DMS53 treated with DMSO at 0.1 percent for 48 hours (cell line): Measurements from ENCODE around the gene CDKN2D.
"Not testable (repeated sequence)": the region's sequence is repeated elsewhere in the genome, so short reads cannot be mapped to it uniquely, and the experiment has no call there.

Source experiments
- DNase-seq: peaks from one replicate; lab custom pipeline; 2025; ENCODE audit not compliant: unreplicated experiment; lab: John Stamatoyannopoulos, UW

The CDKN2D gene

DNA sequence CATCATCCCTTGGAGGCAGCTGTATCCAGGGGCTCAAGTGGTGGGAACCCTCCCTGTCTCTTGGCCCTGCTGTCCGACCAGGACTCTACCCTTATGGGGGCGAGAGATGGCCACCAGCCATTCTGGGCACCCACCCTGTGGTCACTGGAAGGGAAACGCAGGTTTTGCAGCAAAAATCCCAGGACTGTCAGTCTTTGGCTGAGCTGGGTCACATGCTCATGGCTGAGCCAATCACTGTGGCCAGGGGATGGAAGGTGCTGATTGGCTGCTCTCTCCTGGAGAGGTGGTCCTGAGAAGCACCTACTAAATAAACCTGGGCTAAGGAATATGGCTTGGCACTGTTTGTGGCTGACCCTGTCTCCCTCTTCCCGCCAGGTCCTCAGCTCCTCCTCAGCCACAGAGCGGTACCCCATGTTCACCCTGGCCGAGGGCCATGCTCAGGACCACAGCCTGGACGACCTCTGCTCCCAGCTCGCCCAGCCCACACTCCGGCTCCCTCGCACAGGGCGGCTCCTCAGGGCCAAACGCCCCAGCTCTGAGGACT is 16.2 kb downstream of the CDKN2D start:
- DNase-seq: no peak

DNA sequence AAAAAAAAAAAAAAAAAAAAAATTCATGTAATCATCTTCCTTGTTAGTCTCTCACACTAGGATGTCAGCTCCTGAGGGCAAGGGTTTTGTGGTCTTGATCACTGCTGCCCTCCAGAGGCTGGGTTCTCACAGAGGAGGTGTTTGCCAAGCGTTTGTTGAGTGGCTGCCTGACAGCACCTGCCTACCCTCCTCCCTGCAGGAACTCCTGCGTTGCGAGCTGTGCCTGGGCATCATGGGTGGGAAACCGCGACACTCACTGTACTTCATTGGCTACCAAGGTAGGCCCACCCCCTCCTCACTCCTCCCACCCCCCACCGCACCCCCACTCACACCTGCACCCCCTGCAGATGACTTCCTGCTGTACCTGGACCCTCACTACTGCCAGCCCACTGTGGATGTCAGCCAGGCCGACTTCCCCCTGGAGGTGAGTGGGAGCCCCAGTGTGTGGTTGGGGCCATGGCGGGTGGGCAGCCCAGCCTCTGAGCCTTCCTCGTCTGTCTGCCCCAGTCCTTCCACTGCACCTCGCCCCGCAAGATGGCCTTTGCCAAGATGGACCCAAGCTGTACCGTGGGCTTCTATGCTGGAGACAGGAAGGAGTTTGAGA is 17.0 kb downstream of the CDKN2D start:
- peak; percentile 14 for DNase-seq

DNA sequence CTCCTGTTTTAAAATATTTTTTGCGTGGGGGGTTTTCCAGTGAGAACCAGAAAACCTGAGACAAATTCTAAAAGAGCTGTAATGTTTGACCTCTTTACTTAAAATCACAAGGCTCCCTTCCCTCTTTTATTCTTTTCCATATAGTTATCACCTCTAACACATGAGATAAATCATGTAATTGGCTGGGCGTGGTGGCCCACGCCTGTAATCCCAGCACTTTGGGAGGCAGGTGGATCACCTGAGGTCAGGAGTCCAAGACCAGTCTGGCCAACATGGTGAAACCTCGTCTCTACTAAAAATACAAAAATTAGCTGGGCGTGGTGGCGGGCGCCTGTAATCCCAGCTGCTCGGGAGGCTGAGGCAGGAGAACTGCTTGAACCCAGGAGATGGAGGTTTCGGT is 17.8 kb downstream of the CDKN2D start:
- not testable (repeated sequence) for DNase-seq

DNA sequence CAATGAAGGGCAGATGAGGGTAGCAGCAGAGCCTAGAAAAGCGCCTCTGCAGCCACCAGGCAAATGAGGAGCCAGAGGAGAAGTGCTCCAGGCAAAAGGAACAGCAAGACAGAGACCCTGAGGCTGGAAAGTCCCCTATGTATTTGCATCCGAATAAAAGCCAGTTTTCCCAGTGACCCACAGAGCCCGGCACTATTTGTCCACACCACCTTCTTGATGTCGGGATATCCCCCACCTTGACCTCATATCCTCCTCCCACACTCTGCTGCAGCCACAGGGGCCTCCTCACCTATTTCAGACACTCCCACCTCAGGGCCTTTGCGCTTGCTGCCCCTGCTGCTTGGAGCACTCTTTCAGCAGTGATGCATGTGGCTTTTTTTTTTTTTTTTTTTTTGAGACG is 18.4 kb downstream of the CDKN2D start:
- no peak for DNase-seq

DNA sequence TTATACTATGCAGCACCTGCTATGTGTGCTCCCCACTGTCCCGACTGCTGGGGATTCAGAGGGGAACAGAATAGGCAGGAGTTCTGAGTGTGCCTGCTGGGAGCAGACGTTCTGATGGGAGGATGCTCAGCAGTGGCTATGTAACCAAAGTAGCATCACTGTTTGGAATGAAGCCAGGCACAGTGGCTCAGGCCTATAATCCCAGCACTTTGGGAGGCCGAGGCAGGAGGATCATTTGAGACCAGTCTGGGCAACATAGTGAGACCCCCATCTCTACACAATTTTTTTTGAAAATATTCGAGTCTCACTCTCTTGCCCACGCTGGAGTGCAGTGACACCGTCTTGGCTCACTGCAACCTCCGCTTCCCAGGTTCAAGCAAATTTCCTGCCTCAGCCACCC is 19.0 kb downstream of the CDKN2D start:
- no peak for DNase-seq

DNA sequence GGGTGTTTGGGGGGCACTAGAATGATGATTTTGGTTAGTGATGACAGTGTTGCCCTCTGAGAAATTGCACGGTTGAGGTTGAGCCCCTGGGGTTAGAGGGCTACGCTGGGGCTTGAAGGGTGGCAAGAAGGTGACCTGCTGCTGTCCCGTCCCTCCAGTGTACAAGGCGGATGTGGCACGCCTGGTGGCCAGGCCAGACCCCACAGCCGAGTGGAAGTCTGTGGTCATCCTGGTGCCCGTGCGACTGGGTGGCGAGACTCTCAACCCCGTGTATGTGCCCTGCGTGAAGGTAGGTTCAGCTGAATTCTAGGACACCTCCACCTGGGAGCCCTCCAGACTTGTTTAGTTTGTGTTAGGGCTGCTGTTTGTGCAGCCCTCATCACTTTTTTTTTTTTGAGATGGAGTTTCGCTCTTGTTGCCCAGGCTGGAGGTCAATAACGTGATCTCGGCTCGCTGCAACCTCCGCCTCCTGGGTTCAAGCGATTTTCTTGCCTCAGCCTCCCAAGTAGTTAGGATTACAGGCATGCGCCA is 20.0 kb downstream of the CDKN2D start:
- no peak for DNase-seq

DNA sequence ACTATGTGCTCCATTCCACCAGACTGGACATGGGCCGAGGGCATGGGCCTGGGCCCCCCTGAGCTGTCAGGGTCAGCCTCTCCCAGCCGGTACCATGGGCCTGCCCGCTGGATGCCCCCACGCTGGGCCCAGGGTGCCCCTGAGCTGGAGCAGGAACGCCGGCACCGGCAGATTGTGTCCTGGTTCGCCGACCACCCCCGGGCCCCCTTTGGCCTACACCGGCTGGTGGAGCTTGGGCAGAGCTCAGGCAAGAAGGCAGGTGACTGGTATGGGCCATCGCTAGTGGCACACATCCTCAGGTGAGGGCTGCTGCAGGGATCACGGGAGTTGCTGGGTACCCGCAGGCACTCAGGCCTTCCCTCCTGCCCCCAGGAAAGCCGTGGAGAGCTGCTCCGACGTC is 22.0 kb downstream of the CDKN2D start:
- no peak for DNase-seq

DNA sequence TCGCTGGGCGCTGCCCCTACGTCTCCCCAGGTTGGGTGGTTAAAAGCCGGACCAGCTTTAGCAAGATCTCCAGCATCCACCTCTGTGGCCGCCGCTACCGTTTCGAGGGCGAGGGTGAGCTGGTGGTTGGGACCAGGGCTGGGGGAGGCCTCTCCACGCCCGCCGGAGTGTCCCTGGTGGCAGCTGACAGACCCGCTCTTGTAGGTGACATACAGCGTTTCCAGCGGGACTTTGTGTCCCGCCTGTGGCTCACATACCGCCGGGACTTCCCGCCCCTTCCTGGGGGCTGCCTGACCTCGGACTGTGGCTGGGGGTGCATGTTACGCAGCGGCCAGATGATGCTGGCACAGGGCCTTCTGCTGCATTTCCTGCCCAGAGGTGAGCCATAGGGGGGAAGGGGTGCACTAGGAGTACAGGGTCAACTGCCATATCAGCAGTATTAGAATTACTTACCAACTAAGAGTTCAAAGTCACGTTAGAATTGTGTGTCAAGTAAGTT is 24.0 kb downstream of the CDKN2D start:
- DNase-seq: no peak

DNA sequence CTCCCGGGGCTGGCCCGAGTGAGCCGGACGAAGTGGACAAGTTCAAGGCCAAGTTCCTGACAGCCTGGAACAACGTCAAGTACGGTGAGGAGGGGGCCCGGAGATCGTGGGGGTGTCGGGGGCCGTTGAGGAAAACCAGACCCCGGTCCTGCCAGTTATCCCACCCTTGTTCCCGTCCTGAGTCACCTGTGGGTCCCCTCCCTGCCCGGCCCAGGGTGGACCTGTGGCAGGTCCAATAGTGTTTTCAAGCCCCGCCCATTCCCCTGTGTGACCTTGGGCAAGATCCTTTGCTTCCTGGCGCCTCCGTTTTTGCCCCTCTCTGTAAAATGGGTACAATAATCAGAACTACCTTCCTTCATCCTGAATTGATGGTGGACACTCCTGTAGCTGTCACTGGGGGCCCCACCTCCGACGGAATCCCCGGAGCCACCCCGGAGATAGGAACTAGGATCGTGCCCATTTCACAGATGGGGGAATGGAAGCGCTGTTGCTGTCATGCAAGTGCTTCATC is 24.5 kb downstream of the CDKN2D start:
- DNase-seq: no peak

DNA sequence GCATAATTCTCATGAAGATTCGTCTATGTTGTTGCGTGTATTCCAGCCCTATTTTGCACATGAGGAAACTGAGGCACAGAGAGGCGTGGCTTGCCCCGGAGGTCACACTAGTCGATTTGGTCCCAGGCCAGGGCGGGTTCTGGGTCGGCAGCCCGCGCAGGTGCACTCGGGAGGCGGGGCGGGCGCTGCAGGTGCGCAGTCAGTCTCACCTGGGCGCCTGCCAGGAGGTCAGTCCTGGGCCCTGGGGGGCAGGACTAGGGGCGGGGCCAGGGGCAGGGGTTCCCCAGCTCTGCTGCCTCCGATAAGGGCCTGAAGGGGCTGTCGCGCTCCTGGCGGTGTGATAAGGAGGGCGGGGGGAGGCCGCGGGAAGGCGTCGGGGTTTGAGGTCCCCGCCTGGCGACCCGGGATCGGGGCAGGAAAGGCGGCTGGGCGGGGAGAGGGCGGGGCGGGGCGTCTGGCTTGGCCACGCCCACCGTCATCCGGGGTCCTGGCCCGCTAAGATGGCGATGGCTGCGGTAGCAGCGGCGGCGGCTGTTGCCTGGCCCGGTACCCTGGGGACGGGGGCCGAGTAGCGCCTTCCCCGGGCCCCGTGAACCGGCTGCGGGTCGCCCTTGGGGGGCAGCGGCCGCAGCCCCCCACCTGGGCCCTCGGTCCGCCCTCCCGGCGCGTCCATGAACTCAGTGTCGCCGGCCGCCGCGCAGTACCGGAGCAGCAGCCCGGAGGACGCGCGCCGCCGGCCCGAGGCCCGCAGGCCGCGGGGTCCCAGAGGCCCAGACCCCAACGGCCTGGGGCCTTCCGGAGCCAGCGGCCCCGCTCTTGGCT is 25.1 kb downstream of the CDKN2D start, which contains the start of gene ATG4D:
Gene ATG4D, plus strand, starts transcription at position 485 of the 822 bp plus-strand sequence. Its CDS starts 187 bp downstream, at position 672.
- peak; percentile 78 for DNase-seq

DNA sequence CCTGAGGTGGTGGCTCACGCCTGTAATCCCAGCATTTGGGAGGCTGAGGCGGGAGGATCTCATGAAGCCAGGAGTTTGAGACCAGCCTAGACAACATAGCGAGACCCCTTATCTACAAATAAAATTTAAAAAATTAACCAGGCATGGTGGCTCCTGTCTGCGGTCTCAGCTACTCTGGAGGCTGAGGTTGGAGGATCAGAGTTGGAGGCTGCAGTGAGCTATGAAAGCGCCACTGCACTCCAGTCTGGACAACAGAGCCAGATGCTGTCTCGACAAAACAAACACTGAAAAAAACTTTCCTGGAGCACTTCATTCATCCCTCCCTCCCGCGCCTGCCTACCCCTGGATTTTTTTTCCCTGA is 25.7 kb downstream of the CDKN2D start:
- DNase-seq: no peak

DNA sequence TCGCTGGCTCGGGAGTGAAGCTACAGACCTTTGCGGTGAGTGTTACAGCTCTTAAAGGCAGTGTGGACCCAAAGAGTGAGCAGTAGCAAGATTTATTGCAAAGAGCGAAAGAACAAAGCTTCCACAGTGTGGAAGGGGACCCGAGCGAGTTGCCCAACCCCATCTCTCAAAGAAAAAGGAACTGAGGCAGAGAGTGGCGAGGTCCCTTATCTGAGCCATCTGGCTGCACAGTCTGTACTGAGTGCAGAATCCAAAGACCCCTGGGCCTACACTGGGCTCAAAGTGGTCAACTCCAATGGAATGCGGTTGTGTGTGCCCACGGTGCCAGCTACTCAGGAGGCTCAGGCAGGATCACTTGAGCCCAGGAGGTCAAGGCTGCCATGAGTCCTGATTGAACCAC is 29.8 kb downstream of the CDKN2D start:
- DNase-seq: not testable (repeated sequence)

DNA sequence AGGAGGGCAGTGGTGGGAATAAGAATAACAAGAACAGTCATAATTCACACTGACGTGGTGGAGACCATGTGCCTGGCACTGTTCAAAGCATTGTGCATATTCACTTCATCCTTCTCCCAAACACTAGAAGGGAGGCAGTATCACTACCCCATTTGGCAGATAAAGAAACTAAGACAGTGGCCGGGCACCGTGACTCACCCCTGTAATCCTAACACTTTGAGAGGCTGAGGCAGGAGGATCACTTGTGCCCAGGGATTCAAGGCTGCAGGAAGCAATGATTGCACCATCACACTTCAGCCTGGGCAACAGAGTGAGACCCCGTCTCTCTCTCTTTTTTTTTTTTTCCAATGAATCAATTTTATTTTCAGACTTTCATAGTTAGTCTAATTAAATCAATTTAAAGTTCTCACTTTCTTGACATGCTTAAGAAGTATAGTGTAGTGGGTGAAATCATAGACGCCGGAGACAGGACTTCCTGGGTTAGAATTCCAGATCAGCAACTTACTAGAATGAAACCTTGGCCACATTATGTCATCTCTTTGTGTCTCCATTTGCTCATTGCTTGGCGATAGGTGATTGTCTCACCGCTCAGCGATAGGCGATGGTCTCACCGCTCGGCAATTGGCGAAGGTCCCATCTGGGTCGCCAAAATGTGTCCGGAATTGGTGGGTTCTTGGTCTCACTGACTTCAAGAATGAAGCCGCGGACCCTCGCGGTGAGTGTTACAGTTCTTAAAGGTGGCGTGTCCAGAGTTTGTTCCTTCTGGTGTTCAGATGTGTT is 30.4 kb downstream of the CDKN2D start:
- DNase-seq: no peak

DNA sequence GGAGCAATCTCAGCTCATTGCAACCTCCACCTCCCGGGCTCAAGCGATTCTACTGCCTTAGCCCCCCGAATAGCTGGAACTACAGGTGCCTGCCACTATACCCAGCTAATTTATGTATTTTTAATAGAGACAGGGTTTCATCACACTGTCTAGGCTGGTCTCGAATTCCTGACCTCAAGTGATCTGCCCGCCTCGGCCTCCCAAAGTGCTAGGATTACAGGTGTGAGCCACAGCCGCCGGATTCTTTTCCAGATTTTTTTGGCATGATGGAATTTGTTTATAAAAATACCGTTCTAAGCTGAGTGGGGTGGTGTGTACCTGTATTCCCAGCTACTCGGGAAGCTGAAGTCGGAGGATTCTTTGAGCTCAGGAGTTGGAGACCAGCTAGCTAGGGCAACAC is 31.1 kb downstream of the CDKN2D start:
- DNase-seq: no peak

DNA sequence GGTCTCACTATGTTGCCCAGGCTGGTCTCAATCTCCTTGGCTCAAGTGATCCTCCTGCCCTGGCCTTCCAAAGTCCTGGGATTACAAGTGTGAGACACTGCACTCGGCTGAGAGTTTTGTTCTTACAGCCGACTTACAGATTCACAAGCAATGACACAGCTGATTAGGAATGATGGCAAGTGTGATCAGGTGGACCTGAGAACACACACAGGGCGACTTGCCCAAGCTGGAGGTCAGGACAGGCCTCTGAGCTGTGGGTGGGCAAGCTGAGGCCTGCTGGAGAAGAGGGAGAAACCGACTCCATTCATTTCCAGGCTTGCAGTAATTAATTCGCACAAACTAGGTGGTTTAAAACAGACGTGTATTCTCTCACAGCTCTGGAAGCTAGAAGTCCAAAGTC is 33.2 kb downstream of the CDKN2D start:
- DNase-seq: no peak

DNA sequence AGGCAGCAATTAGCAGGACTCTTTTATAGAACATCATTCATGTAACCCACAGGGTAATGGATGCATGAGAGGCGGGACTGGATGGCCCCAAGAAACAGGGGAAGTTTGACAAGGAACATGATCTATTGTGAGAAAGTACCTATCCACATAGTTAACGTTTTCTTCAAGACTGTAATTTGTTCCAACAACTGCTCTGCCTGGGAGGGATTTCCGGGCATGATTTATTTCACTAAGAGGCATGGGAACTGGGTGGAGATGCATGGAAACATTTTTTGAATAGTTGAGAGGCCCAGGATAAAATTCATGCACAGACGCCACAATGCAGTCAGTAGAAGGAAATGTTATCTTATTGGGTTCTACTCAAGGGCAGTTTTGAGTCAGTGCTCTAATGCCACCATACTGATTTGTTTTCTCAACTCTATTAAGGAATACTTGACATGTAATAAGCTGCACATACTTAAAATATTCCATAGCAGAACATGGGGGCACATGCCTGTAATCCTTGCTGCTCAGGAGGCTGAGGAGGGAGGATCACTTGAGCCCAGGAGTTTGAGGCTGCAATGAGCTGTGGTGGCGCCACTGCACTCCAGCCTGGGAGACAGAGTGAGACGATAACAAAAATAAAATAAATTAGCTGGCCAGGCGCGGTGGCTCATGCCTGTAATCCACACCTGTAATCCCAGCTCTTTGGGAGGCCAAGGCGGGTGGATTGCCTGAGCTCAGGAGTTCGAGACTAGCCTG is 35.0 kb downstream of the CDKN2D start:
- DNase-seq: no peak

DNA sequence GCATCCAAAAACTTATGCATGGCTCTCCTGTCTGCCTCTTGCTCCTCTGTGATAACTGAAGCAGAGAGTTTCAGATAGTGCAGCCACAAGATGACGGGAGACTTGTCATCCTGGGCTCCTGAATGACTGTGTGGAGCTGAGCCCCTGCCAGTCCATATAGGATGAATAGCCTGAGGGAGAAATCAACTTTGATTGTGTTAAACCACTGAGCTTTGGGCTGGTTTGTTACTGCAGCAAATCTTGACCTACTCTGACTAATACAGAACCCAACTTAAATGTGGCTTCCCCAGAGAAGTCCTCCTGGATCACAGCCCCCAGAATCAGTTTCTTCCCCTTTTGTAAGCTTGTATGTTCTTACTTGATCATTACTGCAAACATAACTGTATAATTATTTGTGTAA is 36.3 kb downstream of the CDKN2D start:
- DNase-seq: no peak

DNA sequence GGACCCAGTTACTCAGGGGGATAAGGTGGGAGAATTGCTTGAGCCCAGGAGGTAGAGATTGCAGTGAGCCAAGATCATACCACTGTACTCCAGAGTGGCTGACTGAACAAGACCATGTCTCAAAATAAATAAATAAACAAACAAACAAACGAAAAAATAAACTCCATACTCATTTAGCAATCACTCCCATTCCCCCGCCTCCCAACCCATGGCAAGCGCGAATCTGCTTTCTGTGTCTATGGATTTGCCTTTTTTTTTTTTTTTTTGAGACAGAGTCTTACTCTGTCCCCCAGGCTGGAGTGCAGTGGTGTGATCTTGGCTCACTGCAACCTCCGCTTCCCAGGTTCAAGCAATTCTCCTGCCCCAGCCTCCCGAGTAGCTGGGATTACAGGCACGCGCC is 41.9 kb downstream of the CDKN2D start:
- not testable (repeated sequence) for DNase-seq

DNA sequence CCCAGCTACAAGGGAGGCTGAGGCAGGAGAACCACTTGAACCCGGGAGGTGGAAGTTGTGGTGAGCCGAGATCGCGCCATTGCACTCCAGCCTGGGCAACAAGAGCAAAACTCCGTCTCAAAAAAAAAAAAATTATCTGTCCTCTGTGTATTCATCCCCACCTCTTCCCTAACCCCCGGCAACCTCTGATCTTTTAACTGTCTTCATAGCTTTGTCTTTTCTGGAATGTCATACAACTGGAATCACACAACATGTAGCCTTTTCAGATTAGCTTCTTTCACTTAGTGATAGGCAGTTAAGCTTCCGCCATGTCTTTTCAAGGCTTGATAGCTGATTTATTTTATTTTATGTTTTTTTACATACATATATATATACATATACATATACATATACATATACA is 43.1 kb downstream of the CDKN2D start:
- no peak for DNase-seq

DNA sequence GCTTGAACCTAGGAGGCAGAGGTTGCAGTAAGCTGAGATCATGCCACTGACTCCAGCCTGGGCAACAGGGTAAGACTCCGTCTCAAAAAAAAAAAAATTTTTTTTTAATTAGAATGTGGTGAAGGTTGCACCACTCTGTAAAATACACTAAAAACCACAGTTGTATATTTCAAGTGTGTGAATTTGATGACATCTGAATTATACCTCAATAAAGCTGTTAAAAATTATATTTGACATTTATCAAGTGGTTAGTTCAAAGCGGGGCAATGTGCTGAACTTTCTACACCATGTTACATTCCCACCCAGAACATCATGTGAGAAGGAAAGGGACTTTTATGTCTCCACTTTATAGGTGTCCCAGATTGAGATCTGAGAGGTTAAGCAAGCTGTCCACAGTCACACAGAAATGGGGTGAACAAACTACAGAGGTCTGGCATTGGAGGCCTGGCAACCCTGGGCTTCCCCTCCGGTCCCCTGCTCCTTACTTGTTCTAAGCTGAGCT is 45.6 kb downstream of the CDKN2D start:
- DNase-seq: no peak
